Measurements from ENCODE around the gene FDXACB1. TPM values are rescaled to one million over a fixed set of nuclear protein-coding genes. Genes with fewer than 3 reads are reported as not detected.

Gene FDXACB1
- total RNA-seq, 1 donor = 1.4 TPM

- Histone ChIP-seq H3K9me3 (ENCODE audit: low read depth, low read length) (no peaks in the 10 kb centered on the region), H3K27me3 (ENCODE audit: insufficient read depth, low read length) (no peaks in the 10 kb centered on the region), H3K27ac (ENCODE audit: low read depth, low read length) (no peak overlapping the region), H4K20me1 (ENCODE audit: insufficient read depth, low read length) (no peaks in the 10 kb centered on the region), H3K4me3 (ENCODE audit: insufficient read depth, low read length) (no peak overlapping the region), H3K4me2 (ENCODE audit: insufficient read depth, low read length) (no peak overlapping the region), H3K36me3 (ENCODE audit: insufficient read depth, low read length) (no peaks in the 10 kb centered on the region), H3K79me2 (ENCODE audit: insufficient read depth, low read length) (no peaks in the 10 kb centered on the region), H3K4me1 (ENCODE audit: insufficient read depth, low read length) (peaks cover 33% of the 10 kb centered on the region), H2AFZ (ENCODE audit: low read length) (no peak overlapping the region)
- TF ChIP-seq CTCF (IDR thresholded peaks at IDR 0.05; ENCODE audit: extremely low read depth, low read depth, low read length) = no peak
- no peak for DNase-seq (ENCODE audit: insufficient read length, low spot score, missing footprints)
These were observed 41.9 kb upstream of the FDXACB1 start for GRCh38 chr11:111920908-111921307.

GRCh38 chr11:111918390-111919256 is 39.7 kb upstream of the FDXACB1 start, which contains the start of gene C11orf52:
Gene C11orf52 (plus strand): TSS chr11:111918913. CDS start chr11:111918973, 60 bp downstream.
- no peaks in the 10 kb centered on the region for H3K27me3 ChIP-seq (ENCODE audit: insufficient read depth, low read length)
- peak within 1 kb of the TSS; percentile 38 for H3K27ac ChIP-seq (ENCODE audit: low read depth, low read length)
- no peak for DNase-seq (ENCODE audit: insufficient read length, low spot score, missing footprints)
- H3K36me3 ChIP-seq (ENCODE audit: insufficient read depth, low read length) = no peaks in the 10 kb centered on the region
- peak within 1 kb of the TSS; percentile 73 for H3K4me2 ChIP-seq (ENCODE audit: insufficient read depth, low read length)
- H4K20me1 ChIP-seq (ENCODE audit: insufficient read depth, low read length) = no peaks in the 10 kb centered on the region
- no peak for TF ChIP-seq CTCF (IDR thresholded peaks at IDR 0.05; ENCODE audit: extremely low read depth, low read depth, low read length)
- no peaks in the 10 kb centered on the region for H3K9me3 ChIP-seq (ENCODE audit: low read depth, low read length)
- H3K4me1 ChIP-seq (ENCODE audit: insufficient read depth, low read length) = peaks cover 35% of the 10 kb centered on the region
- peaks cover 9% of the 10 kb centered on the region for H3K79me2 ChIP-seq (ENCODE audit: insufficient read depth, low read length)
- H3K4me3 ChIP-seq (ENCODE audit: insufficient read depth, low read length) = peak within 1 kb of the TSS; percentile 53
- H2AFZ ChIP-seq (ENCODE audit: low read length) = peak within 1 kb of the TSS; percentile 84

GRCh38 chr11:111917788-111918187 is 38.8 kb upstream of the FDXACB1 start:
- Histone ChIP-seq H3K36me3 (ENCODE audit: insufficient read depth, low read length) (no peaks in the 10 kb centered on the region), H2AFZ (ENCODE audit: low read length) (no peak overlapping the region), H3K9me3 (ENCODE audit: low read depth, low read length) (no peaks in the 10 kb centered on the region), H3K4me3 (ENCODE audit: insufficient read depth, low read length) (no peak overlapping the region), H3K27ac (ENCODE audit: low read depth, low read length) (no peak overlapping the region), H3K27me3 (ENCODE audit: insufficient read depth, low read length) (no peaks in the 10 kb centered on the region), H3K4me2 (ENCODE audit: insufficient read depth, low read length) (peak overlapping the region; percentile 73), H3K4me1 (ENCODE audit: insufficient read depth, low read length) (peaks cover 34% of the 10 kb centered on the region), H4K20me1 (ENCODE audit: insufficient read depth, low read length) (no peaks in the 10 kb centered on the region), H3K79me2 (ENCODE audit: insufficient read depth, low read length) (peaks cover 15% of the 10 kb centered on the region)
- DNase-seq (ENCODE audit: insufficient read length, low spot score, missing footprints) = no peak
- no peak for TF ChIP-seq CTCF (IDR thresholded peaks at IDR 0.05; ENCODE audit: extremely low read depth, low read depth, low read length)

GRCh38 chr11:111917312-111917711 is 38.3 kb upstream of the FDXACB1 start:
- no peak overlapping the region for H3K4me3 ChIP-seq (ENCODE audit: insufficient read depth, low read length)
- H3K4me1 ChIP-seq (ENCODE audit: insufficient read depth, low read length) = peaks cover 34% of the 10 kb centered on the region
- H3K9me3 ChIP-seq (ENCODE audit: low read depth, low read length) = no peaks in the 10 kb centered on the region
- TF ChIP-seq CTCF (IDR thresholded peaks at IDR 0.05; ENCODE audit: extremely low read depth, low read depth, low read length) = no peak
- no peak overlapping the region for H3K27ac ChIP-seq (ENCODE audit: low read depth, low read length)
- H3K36me3 ChIP-seq (ENCODE audit: insufficient read depth, low read length) = no peaks in the 10 kb centered on the region
- H2AFZ ChIP-seq (ENCODE audit: low read length) = no peak overlapping the region
- H3K4me2 ChIP-seq (ENCODE audit: insufficient read depth, low read length) = no peak overlapping the region
- no peak for DNase-seq (ENCODE audit: insufficient read length, low spot score, missing footprints)
- H3K27me3 ChIP-seq (ENCODE audit: insufficient read depth, low read length) = no peaks in the 10 kb centered on the region
- peaks cover 15% of the 10 kb centered on the region for H3K79me2 ChIP-seq (ENCODE audit: insufficient read depth, low read length)
- no peaks in the 10 kb centered on the region for H4K20me1 ChIP-seq (ENCODE audit: insufficient read depth, low read length)
